Measurements from ENCODE around the gene AHDC1. TPM values are rescaled to one million over a fixed set of nuclear protein-coding genes. Genes with fewer than 3 reads are reported as not detected.

The AHDC1 gene
- total and polyA plus RNA-seq, 10 of the 15 experiments (the other 5 are each of a cell fraction or from before 2014, with no cell fraction given): 0.21 to 13.0 (median 1.4) TPM

DNA sequence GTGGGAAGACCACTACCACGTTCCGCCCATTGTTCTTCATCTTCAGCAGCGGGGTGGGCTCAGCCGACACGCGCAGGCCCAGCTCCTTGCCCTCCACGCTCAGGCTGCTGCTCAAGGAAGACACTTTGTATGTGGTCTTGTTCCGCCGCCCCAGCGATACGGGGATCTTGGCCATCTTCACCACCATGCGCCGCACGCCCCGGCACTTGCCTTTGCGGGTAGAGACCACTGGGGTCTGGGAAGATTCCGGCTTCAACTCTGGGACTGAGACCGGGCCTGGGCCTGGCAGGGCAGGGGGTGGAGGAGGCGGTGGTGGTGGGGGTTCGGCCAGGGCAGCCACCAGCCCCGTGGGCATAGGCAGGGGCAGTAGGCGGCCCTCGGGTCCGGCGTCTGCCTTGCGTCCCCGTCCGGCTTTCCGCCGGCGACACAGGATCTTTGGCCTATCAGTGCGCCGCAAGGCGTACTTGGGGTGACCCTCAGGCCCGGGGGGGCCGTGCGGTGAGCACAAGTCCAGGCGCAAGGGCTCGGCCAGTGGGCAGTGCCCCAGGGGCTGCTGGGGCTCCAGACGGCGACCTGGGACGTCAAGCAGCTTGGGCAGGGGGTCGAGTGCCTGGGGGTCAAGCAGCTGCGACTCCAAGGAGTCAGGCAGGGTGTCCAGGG is 53.3 kb downstream of the AHDC1 start (continued):
- TF ChIP-seq, protein P1, sequence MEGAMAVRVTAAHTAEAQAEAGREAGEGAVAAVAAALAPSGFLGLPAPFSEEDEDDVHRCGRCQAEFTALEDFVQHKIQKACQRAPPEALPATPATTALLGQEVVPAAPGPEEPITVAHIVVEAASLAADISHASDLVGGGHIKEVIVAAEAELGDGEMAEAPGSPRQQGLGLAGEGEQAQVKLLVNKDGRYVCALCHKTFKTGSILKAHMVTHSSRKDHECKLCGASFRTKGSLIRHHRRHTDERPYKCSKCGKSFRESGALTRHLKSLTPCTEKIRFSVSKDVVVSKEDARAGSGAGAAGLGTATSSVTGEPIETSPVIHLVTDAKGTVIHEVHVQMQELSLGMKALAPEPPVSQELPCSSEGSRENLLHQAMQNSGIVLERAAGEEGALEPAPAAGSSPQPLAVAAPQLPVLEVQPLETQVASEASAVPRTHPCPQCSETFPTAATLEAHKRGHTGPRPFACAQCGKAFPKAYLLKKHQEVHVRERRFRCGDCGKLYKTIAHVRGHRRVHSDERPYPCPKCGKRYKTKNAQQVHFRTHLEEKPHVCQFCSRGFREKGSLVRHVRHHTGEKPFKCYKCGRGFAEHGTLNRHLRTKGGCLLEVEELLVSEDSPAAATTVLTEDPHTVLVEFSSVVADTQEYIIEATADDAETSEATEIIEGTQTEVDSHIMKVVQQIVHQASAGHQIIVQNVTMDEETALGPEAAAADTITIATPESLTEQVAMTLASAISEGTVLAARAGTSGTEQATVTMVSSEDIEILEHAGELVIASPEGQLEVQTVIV (IDR thresholded peaks at IDR 0.05; ENCODE audit: borderline replicate concordance, partially characterized antibody): no peak
- TF ChIP-seq IKZF2 (IDR thresholded peaks at IDR 0.05) (no peak), ZNF274 (IDR thresholded peaks at IDR 0.05; ENCODE audit: insufficient read depth, insufficient read length) (no peak), CHD1 (IDR thresholded peaks at IDR 0.05; ENCODE audit: low read depth, low read length) (no peak), RAD21 (IDR thresholded peaks at IDR 0.05; ENCODE audit: insufficient read depth, low read depth, low read length) (no peak), CEBPB (IDR thresholded peaks at IDR 0.05; ENCODE audit: borderline replicate concordance in 1 of 2, low read depth in 2 of 2, low read length in 2 of 2) (no peak), MXI1 (IDR thresholded peaks at IDR 0.05; ENCODE audit: low read depth, low read length) (no peak)
- TF ChIP-seq, protein P2, sequence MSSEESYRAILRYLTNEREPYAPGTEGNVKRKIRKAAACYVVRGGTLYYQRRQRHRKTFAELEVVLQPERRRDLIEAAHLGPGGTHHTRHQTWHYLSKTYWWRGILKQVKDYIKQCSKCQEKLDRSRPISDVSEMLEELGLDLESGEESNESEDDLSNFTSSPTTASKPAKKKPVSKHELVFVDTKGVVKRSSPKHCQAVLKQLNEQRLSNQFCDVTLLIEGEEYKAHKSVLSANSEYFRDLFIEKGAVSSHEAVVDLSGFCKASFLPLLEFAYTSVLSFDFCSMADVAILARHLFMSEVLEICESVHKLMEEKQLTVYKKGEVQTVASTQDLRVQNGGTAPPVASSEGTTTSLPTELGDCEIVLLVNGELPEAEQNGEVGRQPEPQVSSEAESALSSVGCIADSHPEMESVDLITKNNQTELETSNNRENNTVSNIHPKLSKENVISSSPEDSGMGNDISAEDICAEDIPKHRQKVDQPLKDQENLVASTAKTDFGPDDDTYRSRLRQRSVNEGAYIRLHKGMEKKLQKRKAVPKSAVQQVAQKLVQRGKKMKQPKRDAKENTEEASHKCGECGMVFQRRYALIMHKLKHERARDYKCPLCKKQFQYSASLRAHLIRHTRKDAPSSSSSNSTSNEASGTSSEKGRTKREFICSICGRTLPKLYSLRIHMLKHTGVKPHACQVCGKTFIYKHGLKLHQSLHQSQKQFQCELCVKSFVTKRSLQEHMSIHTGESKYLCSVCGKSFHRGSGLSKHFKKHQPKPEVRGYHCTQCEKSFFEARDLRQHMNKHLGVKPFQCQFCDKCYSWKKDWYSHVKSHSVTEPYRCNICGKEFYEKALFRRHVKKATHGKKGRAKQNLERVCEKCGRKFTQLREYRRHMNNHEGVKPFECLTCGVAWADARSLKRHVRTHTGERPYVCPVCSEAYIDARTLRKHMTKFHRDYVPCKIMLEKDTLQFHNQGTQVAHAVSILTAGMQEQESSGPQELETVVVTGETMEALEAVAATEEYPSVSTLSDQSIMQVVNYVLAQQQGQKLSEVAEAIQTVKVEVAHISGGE (CRISPR knock-in tag; IDR thresholded peaks at IDR 0.05): no peak
- TF ChIP-seq, protein P3, sequence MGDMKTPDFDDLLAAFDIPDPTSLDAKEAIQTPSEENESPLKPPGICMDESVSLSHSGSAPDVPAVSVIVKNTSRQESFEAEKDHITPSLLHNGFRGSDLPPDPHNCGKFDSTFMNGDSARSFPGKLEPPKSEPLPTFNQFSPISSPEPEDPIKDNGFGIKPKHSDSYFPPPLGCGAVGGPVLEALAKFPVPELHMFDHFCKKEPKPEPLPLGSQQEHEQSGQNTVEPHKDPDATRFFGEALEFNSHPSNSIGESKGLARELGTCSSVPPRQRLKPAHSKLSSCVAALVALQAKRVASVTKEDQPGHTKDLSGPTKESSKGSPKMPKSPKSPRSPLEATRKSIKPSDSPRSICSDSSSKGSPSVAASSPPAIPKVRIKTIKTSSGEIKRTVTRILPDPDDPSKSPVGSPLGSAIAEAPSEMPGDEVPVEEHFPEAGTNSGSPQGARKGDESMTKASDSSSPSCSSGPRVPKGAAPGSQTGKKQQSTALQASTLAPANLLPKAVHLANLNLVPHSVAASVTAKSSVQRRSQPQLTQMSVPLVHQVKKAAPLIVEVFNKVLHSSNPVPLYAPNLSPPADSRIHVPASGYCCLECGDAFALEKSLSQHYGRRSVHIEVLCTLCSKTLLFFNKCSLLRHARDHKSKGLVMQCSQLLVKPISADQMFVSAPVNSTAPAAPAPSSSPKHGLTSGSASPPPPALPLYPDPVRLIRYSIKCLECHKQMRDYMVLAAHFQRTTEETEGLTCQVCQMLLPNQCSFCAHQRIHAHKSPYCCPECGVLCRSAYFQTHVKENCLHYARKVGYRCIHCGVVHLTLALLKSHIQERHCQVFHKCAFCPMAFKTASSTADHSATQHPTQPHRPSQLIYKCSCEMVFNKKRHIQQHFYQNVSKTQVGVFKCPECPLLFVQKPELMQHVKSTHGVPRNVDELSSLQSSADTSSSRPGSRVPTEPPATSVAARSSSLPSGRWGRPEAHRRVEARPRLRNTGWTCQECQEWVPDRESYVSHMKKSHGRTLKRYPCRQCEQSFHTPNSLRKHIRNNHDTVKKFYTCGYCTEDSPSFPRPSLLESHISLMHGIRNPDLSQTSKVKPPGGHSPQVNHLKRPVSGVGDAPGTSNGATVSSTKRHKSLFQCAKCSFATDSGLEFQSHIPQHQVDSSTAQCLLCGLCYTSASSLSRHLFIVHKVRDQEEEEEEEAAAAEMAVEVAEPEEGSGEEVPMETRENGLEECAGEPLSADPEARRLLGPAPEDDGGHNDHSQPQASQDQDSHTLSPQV (IDR thresholded peaks at IDR 0.05): no peak
